ENCODE results near the gene ACTG2.

ACTG2 gene

DNA sequence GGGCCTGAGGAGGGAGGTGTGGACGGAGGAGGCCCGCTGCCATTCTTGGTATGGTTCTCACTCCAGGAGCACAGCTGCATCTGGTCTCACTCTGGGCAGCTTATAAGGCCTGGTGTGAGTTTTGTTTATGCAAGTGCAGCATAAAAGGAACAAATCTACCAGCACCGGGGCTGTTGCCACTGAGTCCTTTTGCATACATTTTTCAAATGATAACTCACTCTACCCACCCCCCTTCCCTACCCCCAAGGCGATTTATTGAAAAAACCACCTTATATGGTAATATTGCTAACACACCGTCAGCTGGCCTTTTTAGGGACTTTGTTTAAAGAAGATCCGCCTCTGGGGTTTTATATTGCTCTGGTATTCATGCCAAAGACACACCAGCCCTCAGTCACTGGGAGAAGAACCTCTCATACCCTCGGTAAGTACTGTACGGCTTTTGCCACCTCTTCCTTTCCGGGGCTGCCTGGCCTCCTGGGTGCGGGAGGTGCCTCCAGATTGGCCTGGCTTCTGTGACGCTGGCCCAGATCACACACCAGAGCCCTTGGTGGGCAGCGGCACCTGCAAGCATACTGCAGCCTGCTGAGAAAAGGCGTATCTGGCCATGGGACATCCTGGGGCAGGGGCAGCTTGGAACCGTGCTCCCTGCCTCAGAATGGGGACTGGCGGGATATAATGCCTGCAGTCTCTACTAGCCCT, at the start of gene ACTG2:
TSS of gene ACTG2 (plus strand) at position 378 of the 699 bp plus-strand sequence. CDS start 8,304 bp downstream, outside the sequence.
- Histone ChIP-seq H3K4me3 (ENCODE audit: low read depth in 1 of 2, low read length in 1 of 2) (no peak within 1 kb of the TSS), H3K4me1 (ENCODE audit: control insufficient read depth in 1 of 2, insufficient read depth in 1 of 2, low read depth in 1 of 2, low read length in 1 of 2) (no peaks in the 10 kb centered on the region), H3K27ac (no peak within 1 kb of the TSS), H3K36me3 (no peaks in the 10 kb centered on the region), H3K9me3 (no peaks in the 10 kb centered on the region), H3K27me3 (peaks cover 6% of the 10 kb centered on the region)
- TF ChIP-seq, protein P1, sequence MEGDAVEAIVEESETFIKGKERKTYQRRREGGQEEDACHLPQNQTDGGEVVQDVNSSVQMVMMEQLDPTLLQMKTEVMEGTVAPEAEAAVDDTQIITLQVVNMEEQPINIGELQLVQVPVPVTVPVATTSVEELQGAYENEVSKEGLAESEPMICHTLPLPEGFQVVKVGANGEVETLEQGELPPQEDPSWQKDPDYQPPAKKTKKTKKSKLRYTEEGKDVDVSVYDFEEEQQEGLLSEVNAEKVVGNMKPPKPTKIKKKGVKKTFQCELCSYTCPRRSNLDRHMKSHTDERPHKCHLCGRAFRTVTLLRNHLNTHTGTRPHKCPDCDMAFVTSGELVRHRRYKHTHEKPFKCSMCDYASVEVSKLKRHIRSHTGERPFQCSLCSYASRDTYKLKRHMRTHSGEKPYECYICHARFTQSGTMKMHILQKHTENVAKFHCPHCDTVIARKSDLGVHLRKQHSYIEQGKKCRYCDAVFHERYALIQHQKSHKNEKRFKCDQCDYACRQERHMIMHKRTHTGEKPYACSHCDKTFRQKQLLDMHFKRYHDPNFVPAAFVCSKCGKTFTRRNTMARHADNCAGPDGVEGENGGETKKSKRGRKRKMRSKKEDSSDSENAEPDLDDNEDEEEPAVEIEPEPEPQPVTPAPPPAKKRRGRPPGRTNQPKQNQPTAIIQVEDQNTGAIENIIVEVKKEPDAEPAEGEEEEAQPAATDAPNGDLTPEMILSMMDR (IDR thresholded peaks at IDR 0.05): no peak

DNA sequence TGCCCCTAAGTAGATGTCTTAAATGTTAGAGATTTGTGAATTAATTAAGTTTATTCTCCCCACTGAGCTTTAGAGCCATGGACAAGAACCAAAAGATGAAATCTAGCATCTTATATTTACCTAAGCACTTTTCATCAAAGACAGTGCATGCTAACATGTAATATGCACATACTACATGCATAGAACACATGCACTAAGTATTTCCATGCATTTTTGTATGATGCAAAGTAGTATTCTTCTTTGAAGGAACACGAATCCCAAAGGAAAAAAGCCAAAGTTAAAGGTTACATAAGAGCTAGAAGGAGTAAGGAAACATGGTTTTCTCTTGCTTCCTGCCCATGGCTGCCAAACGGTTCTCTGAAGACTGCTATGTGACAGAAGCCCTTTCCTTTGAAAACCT, 48.7 kb upstream of the ACTG2 start:
- Histone ChIP-seq H3K36me3 (peaks cover 47% of the 10 kb centered on the region), H3K9me3 (no peaks in the 10 kb centered on the region), H3K4me3 (ENCODE audit: low read depth in 1 of 2, low read length in 1 of 2) (no peak overlapping the region), H3K27ac (no peak overlapping the region), H3K27me3 (no peaks in the 10 kb centered on the region), H3K4me1 (ENCODE audit: control insufficient read depth in 1 of 2, insufficient read depth in 1 of 2, low read depth in 1 of 2, low read length in 1 of 2) (peaks cover 2 to 7% of the 10 kb centered on the region in 2 experiments)
- TF ChIP-seq, protein P1 (IDR thresholded peaks at IDR 0.05): no peak

DNA sequence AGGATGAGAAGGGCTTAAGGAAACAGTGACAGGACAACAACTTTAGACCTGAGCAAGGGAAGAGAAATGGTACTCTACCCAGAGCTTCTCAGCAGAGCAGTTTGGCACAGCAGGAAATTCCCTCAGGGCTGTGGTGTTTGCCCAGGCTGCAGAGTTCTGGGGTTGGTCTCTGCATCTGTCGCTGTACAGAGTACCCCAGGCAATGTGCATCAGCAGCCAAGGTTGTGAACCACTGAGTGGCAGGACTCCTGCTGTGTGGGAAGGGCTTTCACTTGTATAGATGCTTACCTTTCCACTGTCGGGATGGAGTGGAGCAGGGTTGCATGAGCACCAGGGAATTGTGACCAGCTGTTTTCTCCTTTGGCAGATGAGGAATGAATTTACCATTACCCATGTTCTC, 42.8 kb upstream of the ACTG2 start:
- TF ChIP-seq, protein P1 (IDR thresholded peaks at IDR 0.05): no peak
- H3K4me1 ChIP-seq (ENCODE audit: control insufficient read depth in 1 of 2, insufficient read depth in 1 of 2, low read depth in 1 of 2, low read length in 1 of 2): no peaks in the 10 kb centered on the region
- H3K4me3 ChIP-seq (ENCODE audit: low read depth in 1 of 2, low read length in 1 of 2): no peak overlapping the region
- no peaks in the 10 kb centered on the region for H3K9me3 ChIP-seq
- peaks cover 100% of the 10 kb centered on the region for H3K36me3 ChIP-seq
- no peaks in the 10 kb centered on the region for H3K27me3 ChIP-seq
- no peak overlapping the region for H3K27ac ChIP-seq

DNA sequence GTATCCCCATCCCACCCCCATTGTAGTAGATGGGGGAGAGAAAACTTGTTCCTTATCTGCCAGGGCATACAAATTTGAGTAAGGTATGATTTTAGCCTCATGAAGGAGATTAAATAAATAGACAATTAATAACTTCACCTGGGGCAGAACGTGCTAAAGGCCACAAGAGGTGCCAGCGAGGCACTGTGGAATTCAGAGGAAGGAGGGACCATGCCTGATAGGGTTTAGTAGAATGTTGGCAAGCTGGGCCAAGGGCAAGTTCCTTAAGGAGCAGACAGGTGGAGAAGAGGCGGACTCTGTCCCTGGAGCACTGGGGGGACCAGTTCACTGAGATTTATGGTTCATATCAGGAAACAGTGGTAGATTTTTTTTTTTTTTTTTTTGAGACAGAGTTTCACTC, 41.5 kb upstream of the ACTG2 start:
- TF ChIP-seq, protein P1 (IDR thresholded peaks at IDR 0.05): no peak
- no peaks in the 10 kb centered on the region for H3K27me3 ChIP-seq
- no peak overlapping the region for H3K27ac ChIP-seq
- H3K4me3 ChIP-seq (ENCODE audit: low read depth in 1 of 2, low read length in 1 of 2): no peak overlapping the region
- no peaks in the 10 kb centered on the region for H3K9me3 ChIP-seq
- H3K4me1 ChIP-seq (ENCODE audit: control insufficient read depth in 1 of 2, insufficient read depth in 1 of 2, low read depth in 1 of 2, low read length in 1 of 2): no peaks in the 10 kb centered on the region
- peaks cover 100% of the 10 kb centered on the region for H3K36me3 ChIP-seq

DNA sequence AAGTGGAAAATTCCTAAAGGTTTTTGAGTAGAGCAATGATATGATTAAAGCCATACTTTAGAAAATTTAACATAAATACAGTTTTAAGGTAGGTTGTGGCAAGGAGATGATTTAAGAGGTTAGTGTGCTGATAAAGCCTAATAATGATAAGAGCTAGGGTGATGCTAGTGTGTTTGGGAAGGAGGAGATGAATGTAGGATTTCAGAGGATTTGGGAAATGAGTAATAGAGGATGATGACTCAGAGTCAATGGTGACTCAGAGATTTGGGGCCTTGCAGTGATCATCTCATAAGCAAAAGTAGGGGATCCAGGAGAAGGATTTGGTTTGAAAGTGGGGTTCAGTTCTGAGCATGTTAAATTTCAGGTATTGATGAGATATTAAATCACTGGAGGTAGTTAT, 40.8 kb upstream of the ACTG2 start:
- no peak overlapping the region for H3K27ac ChIP-seq
- H3K9me3 ChIP-seq: no peaks in the 10 kb centered on the region
- TF ChIP-seq, protein P1 (IDR thresholded peaks at IDR 0.05): no peak
- peaks cover 100% of the 10 kb centered on the region for H3K36me3 ChIP-seq
- H3K4me3 ChIP-seq (ENCODE audit: low read depth in 1 of 2, low read length in 1 of 2): no peak overlapping the region
- H3K27me3 ChIP-seq: no peaks in the 10 kb centered on the region
- H3K4me1 ChIP-seq (ENCODE audit: control insufficient read depth in 1 of 2, insufficient read depth in 1 of 2, low read depth in 1 of 2, low read length in 1 of 2): no peaks in the 10 kb centered on the region

All from neutrophil (primary cell).